GM23338 (cell line): ENCODE measurements around the gene CDH4.

Experiments
- REST ChIP-seq: IDR thresholded peaks from one replicate; pipeline ENCODE4 v1.6.1; 2018; ENCODE audit warnings: antibody characterized with exemption; ENCODE audit not compliant: unreplicated experiment
- TF ChIP-seq, protein P1 (sequence below), 2 experiments: fragments of 200-600 bp in 1 of 2; sonication (generic) in 1 of 2; conservative IDR thresholded peaks; 2 replicates each; pipeline versions ENCODE4 v1.5.1 to v1.6.1; 2016 to 2017; ENCODE audit warnings: antibody characterized with exemption in 2 of 2, low read depth in 2 of 2, mild to moderate bottlenecking in 2 of 2, moderate library complexity in 1 of 2

- no peak for TF ChIP-seq REST
- TF ChIP-seq, protein P1, sequence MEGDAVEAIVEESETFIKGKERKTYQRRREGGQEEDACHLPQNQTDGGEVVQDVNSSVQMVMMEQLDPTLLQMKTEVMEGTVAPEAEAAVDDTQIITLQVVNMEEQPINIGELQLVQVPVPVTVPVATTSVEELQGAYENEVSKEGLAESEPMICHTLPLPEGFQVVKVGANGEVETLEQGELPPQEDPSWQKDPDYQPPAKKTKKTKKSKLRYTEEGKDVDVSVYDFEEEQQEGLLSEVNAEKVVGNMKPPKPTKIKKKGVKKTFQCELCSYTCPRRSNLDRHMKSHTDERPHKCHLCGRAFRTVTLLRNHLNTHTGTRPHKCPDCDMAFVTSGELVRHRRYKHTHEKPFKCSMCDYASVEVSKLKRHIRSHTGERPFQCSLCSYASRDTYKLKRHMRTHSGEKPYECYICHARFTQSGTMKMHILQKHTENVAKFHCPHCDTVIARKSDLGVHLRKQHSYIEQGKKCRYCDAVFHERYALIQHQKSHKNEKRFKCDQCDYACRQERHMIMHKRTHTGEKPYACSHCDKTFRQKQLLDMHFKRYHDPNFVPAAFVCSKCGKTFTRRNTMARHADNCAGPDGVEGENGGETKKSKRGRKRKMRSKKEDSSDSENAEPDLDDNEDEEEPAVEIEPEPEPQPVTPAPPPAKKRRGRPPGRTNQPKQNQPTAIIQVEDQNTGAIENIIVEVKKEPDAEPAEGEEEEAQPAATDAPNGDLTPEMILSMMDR (conservative IDR thresholded peaks at IDR 0.05; ENCODE audit: low read depth in 2 of 2): no peak
Measured at GRCh38 chr20:61352346-61353260, 100.5 kb downstream of the CDH4 start.
